ENCODE data around the gene NUP93.

DNA sequence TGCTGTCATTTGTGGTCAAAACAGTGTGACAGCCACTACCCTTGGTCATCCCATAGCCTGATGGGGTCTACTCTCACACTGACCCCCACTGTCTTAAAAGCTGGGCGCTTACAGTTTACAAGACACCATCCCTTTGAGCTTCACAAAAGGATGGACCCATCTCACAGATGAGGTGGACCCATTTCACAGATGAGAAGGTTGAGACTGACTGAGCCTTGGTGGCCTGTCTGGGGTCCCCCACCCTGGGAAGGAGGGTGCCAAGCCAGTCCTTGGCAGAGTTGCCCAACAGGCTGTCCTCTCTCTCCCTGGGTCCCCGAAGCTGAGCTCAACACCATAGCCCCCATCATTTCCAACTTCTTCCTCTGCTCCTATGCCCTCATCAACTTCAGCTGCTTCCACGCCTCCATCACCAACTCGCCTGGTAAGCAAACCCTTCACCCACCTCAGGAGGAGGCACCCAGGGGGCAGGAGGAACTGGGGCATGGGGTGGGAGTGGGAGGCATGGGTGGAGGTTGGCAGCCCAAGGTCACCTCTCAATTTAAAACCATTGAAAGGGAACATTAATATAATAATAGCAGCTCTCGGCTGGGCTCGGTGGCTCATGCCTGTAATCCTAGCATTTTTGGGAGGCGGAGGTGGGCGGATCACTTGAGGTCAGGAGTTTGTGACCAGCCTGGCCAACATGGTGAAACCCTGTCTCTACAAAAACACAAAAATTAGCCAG, 152.3 kb downstream of the NUP93 start:
- TF ChIP-seq, protein P1, sequence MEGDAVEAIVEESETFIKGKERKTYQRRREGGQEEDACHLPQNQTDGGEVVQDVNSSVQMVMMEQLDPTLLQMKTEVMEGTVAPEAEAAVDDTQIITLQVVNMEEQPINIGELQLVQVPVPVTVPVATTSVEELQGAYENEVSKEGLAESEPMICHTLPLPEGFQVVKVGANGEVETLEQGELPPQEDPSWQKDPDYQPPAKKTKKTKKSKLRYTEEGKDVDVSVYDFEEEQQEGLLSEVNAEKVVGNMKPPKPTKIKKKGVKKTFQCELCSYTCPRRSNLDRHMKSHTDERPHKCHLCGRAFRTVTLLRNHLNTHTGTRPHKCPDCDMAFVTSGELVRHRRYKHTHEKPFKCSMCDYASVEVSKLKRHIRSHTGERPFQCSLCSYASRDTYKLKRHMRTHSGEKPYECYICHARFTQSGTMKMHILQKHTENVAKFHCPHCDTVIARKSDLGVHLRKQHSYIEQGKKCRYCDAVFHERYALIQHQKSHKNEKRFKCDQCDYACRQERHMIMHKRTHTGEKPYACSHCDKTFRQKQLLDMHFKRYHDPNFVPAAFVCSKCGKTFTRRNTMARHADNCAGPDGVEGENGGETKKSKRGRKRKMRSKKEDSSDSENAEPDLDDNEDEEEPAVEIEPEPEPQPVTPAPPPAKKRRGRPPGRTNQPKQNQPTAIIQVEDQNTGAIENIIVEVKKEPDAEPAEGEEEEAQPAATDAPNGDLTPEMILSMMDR (IDR thresholded peaks at IDR 0.05 in 2 of 3, conservative IDR thresholded peaks at IDR 0.05 in 1 of 3; ENCODE audit: borderline replicate concordance in 1 of 3, insufficient read depth in 1 of 3, low read depth in 2 of 3, low read length in 2 of 3) = no peak
- TF ChIP-seq POLR2AphosphoS5 (IDR thresholded peaks at IDR 0.05; ENCODE audit: low read depth, low read length) = no peak
- TF ChIP-seq, protein P2, sequence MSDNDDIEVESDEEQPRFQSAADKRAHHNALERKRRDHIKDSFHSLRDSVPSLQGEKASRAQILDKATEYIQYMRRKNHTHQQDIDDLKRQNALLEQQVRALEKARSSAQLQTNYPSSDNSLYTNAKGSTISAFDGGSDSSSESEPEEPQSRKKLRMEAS (IDR thresholded peaks at IDR 0.05) = no peak

All from HCT116 (cell line).